Neural progenitor cell (in vitro differentiated cells): Measurements from ENCODE around the gene ACOX3. TPM values are rescaled to one million over a fixed set of nuclear protein-coding genes. Genes with fewer than 3 reads are reported as not detected.

ENCODE experiments used
- DNase-seq: peaks from one replicate; pipeline ENCODE4 v3.0.0-alpha.2; 2016; ENCODE audit warnings: low spot score
- H2AFZ ChIP-seq: fragments of 200-600 bp; sonication (generic); replicated peaks from 2 replicates; pipeline ENCODE4 v1.6.1; 2016; ENCODE audit warnings: antibody characterized with exemption
- H3F3A ChIP-seq: fragments of 200-600 bp; sonication (generic); 2 replicates; pipeline ENCODE4 v1.6.1; 2016; ENCODE audit warnings: antibody characterized with exemption, low read depth
- H3K27ac ChIP-seq: fragments of 200-600 bp; sonication (generic); 2 replicates; pipeline ENCODE4 v1.5.1; 2016; ENCODE audit warnings: mild to moderate bottlenecking
- H3K27me3 ChIP-seq: fragments of 200-600 bp; sonication (generic); 2 replicates; pipeline ENCODE4 v1.6.1; 2016; ENCODE audit warnings: mild to moderate bottlenecking, moderate library complexity
- H3K36me3 ChIP-seq: fragments of 200-600 bp; sonication (generic); 2 replicates; pipeline ENCODE4 v1.5.1; 2016
- H3K4me1 ChIP-seq: fragments of 200-600 bp; sonication (generic); 2 replicates; pipeline ENCODE4 v1.6.1; 2016; ENCODE audit warnings: mixed run types
- H3K4me2 ChIP-seq: fragments of 200-600 bp; sonication (generic); 2 replicates; pipeline ENCODE4 v1.6.1; 2016
- H3K4me3 ChIP-seq: fragments of 200-600 bp; sonication (generic); 2 replicates; pipeline ENCODE4 v1.5.1; 2016
- H3K79me2 ChIP-seq: fragments of 200-600 bp; sonication (generic); 2 replicates; pipeline ENCODE4 v1.6.1; 2016; ENCODE audit warnings: low read depth
- H3K9ac ChIP-seq: fragments of 200-600 bp; sonication (generic); 2 replicates; pipeline ENCODE4 v1.6.1; 2016
- H3K9me3 ChIP-seq: fragments of 200-600 bp; sonication (generic); 2 replicates; pipeline ENCODE4 v1.5.1; 2016; ENCODE audit warnings: low read depth
- H4K20me1 ChIP-seq: fragments of 200-600 bp; sonication (generic); 2 replicates; pipeline ENCODE4 v1.6.1; 2016; ENCODE audit warnings: low read depth
- H3K27ac Mint-ChIP-seq: 3 replicates; pipeline ENCODE4 v1.8.0; 2021; ENCODE audit warnings: mixed read lengths
- H3K27me3 Mint-ChIP-seq: 2 replicates; pipeline ENCODE4 v1.8.0; 2022; ENCODE audit warnings: low read depth, mild to moderate bottlenecking, inconsistent platforms, moderate library complexity, mixed read lengths; ENCODE audit not compliant: insufficient read depth
- H3K36me3 Mint-ChIP-seq: 3 replicates; pipeline ENCODE4 v1.8.0; 2021; ENCODE audit warnings: mixed read lengths
- H3K4me1 Mint-ChIP-seq: 3 replicates; pipeline ENCODE4 v1.8.0; 2021; ENCODE audit warnings: mixed read lengths
- H3K4me3 Mint-ChIP-seq: 3 replicates; pipeline ENCODE4 v1.8.0; 2021; ENCODE audit warnings: mild to moderate bottlenecking, moderate library complexity, mixed read lengths
- H3K9me3 Mint-ChIP-seq: 3 replicates; pipeline ENCODE4 v1.8.0; 2020; ENCODE audit warnings: mixed read lengths
- EZH2 ChIP-seq: fragments of 200-600 bp; sonication (generic); IDR thresholded peaks from 2 replicates; pipeline ENCODE4 v1.6.1; 2017; ENCODE audit warnings: antibody characterized with exemption, mild to moderate bottlenecking, moderate library complexity
- EZH2phosphoT487 ChIP-seq: fragments of 200-600 bp; sonication (generic); IDR thresholded peaks from 2 replicates; pipeline ENCODE4 v1.6.1; 2017; ENCODE audit warnings: antibody characterized with exemption
- total RNA-seq: library from RNA; depleted of rRNA; stranded (reverse); fragments of >200 nt; gene quantifications from 2 replicates; pipeline ENCODE4 v1.2.3, GENCODE V29; 2015; ENCODE audit warnings: low replicate concordance
- TF ChIP-seq, protein P1 (sequence below): fragments of 200-600 bp; sonication (generic); IDR thresholded peaks from 2 replicates; pipeline ENCODE4 v1.5.1; 2017; ENCODE audit warnings: antibody characterized with exemption, mild to moderate bottlenecking

Gene ACOX3
- total RNA-seq, 1 donor from 2014 or later, result 14.0 TPM

DNA sequence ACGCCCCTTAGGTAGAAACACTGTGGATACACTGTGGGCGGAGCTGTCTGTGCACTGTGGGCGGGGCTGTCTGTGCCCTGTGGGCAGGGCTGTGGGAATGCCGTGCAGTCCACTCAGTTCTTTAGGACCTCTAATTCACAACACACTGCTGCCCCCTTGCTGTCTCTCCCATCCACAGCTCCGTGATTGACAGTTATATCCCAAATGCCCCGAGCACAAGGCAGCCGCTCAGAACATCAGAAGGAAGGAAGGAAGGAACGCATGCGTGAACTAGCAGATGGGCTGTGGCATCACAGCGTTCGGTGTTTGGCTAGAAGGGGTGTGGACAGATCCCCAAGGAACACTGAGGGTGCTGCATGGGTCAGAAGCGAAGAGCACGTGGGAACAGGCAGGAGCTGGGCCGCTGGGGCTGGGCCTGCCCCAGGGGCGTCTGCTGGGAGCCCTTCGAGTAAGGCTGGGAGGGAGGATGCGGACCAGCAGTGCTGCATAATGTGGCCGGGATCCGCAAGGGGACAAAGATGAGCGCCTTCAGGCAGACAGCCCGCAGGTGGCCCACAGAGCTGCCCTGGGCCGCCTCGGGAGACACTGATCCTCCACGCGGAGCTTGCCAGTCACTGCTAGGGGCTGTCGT lies 29.8 kb downstream of the ACOX3 start:
- no peak overlapping the region for H2AFZ ChIP-seq
- peak overlapping the region; percentile 47 for H3K27ac Mint-ChIP-seq
- H3K9ac ChIP-seq, result no peak overlapping the region
- H3K9me3 ChIP-seq, result no peaks in the 10 kb centered on the region
- H3K79me2 ChIP-seq, result no peaks in the 10 kb centered on the region
- no peaks in the 10 kb centered on the region for H3K4me1 ChIP-seq
- H3K4me3 ChIP-seq, result no peak overlapping the region
- peaks cover 9% of the 10 kb centered on the region for H3K9me3 Mint-ChIP-seq
- no peak overlapping the region for H3K4me3 Mint-ChIP-seq
- H4K20me1 ChIP-seq, result peaks cover 10% of the 10 kb centered on the region
- H3F3A ChIP-seq, result peaks cover 13% of the 10 kb centered on the region
- TF ChIP-seq EZH2, result no peak
- TF ChIP-seq, protein P1, sequence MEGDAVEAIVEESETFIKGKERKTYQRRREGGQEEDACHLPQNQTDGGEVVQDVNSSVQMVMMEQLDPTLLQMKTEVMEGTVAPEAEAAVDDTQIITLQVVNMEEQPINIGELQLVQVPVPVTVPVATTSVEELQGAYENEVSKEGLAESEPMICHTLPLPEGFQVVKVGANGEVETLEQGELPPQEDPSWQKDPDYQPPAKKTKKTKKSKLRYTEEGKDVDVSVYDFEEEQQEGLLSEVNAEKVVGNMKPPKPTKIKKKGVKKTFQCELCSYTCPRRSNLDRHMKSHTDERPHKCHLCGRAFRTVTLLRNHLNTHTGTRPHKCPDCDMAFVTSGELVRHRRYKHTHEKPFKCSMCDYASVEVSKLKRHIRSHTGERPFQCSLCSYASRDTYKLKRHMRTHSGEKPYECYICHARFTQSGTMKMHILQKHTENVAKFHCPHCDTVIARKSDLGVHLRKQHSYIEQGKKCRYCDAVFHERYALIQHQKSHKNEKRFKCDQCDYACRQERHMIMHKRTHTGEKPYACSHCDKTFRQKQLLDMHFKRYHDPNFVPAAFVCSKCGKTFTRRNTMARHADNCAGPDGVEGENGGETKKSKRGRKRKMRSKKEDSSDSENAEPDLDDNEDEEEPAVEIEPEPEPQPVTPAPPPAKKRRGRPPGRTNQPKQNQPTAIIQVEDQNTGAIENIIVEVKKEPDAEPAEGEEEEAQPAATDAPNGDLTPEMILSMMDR, result peak; percentile 61
- TF ChIP-seq EZH2phosphoT487, result no peak
- no peak overlapping the region for H3K27ac ChIP-seq
- no peaks in the 10 kb centered on the region for H3K36me3 ChIP-seq
- H3K4me2 ChIP-seq, result no peak overlapping the region
- H3K27me3 ChIP-seq, result no peaks in the 10 kb centered on the region
- H3K27me3 Mint-ChIP-seq, result peaks cover 6% of the 10 kb centered on the region
- peak; percentile 83 for DNase-seq
- peaks cover 28% of the 10 kb centered on the region for H3K36me3 Mint-ChIP-seq
- peaks cover 6% of the 10 kb centered on the region for H3K4me1 Mint-ChIP-seq

DNA sequence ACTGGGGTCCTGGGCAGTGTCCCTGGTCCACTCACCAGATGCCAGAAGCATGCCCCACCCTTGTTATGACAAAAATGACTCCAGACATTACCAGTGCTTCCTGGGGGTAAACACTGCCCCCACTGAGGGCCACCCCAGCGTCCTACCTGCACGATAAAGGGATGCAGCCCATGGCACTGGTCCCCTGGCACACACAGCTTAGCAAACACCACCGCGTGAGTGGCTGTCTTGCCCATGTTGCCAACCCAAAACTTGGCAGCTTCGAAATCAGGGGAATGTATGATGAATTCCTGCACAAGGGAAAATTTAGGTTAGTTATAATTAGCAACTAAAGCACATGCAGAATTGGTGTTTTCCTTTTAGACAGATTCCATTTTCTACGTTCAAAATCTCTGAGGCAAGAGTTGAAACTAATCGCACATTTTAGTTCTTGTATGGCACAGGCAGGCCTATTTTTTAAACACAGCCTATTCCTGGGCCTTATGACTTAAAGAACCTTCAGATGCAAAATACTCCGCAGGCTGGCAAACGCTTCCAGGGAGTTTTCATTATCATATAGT lies 30.4 kb downstream of the ACOX3 start:
- Histone ChIP-seq H3K4me3 (no peak overlapping the region), H3K4me2 (no peak overlapping the region), H4K20me1 (peaks cover 10% of the 10 kb centered on the region), H3K27ac (no peak overlapping the region), H3K9me3 (no peaks in the 10 kb centered on the region), H2AFZ (no peak overlapping the region), H3F3A (peaks cover 13% of the 10 kb centered on the region), H3K4me1 (no peaks in the 10 kb centered on the region), H3K36me3 (no peaks in the 10 kb centered on the region), H3K27me3 (no peaks in the 10 kb centered on the region), H3K9ac (no peak overlapping the region), H3K79me2 (no peaks in the 10 kb centered on the region)
- TF ChIP-seq EZH2 (no peak), EZH2phosphoT487 (no peak)
- TF ChIP-seq, protein P1, result no peak
- DNase-seq, result no peak
- Mint-ChIP-seq H3K4me3 (no peak overlapping the region), H3K36me3 (peaks cover 33% of the 10 kb centered on the region), H3K27ac (no peak overlapping the region), H3K9me3 (peaks cover 10% of the 10 kb centered on the region), H3K4me1 (peaks cover 6% of the 10 kb centered on the region), H3K27me3 (peaks cover 6% of the 10 kb centered on the region)

DNA sequence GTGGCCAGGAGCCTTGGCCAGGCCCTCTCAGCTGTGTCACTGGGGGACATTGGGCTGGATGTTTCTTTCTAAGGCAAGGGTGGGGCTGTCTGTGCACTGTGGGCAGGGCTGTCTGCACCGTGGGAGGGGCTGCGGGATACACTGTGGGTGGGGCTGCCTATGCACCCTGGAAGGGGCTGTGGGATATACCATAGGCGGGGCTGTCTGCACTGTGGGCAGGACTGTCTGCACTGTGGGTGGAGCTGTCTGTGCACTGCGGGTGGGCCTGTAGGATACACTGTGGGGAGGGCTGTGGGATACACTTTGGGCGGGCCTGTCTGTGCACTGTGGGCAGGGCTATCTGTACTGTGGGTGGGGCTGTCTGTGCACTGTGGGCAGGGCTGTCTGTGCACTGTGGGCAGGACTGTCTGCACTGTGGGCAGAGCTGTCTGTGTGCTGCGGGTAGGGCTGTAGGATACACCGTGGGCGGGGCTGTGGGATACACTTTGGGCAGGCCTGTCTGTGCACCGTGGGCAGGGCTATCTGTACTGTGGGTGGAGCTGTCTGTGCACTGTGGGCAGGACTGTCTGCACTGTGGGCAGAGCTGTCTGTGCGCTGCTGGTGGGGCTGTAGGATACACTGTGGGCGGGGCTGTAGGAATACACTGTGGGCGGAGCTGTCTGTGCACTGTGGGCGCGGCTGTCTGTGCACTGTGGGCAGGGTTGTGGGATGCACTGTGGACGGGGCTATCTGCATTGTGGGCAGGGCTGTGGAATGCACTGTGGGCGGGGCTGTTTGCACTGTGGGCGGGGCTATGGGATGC lies 31.1 kb downstream of the ACOX3 start:
- H3K9ac ChIP-seq, result no peak overlapping the region
- no peak overlapping the region for H2AFZ ChIP-seq
- H3K4me3 ChIP-seq, result no peak overlapping the region
- Mint-ChIP-seq H3K4me3 (no peak overlapping the region), H3K36me3 (peaks cover 34% of the 10 kb centered on the region), H3K27ac (peak overlapping the region; percentile 57), H3K9me3 (peaks cover 10% of the 10 kb centered on the region), H3K4me1 (peaks cover 6% of the 10 kb centered on the region), H3K27me3 (peaks cover 10% of the 10 kb centered on the region)
- H3K27ac ChIP-seq, result no peak overlapping the region
- H3K4me2 ChIP-seq, result no peak overlapping the region
- peaks cover 10% of the 10 kb centered on the region for H4K20me1 ChIP-seq
- no peaks in the 10 kb centered on the region for H3K36me3 ChIP-seq
- H3K79me2 ChIP-seq, result no peaks in the 10 kb centered on the region
- H3K27me3 ChIP-seq, result no peaks in the 10 kb centered on the region
- DNase-seq, result no peak
- no peak for TF ChIP-seq EZH2phosphoT487
- TF ChIP-seq EZH2, result no peak
- TF ChIP-seq, protein P1, result no peak
- H3F3A ChIP-seq, result peaks cover 13% of the 10 kb centered on the region
- H3K4me1 ChIP-seq, result no peaks in the 10 kb centered on the region
- no peaks in the 10 kb centered on the region for H3K9me3 ChIP-seq
